Ovary (tissue), 1 donor: Measurements from ENCODE around the gene KCNQ5.

Experiments used
- EP300 ChIP-seq: sonication (generic); formaldehyde crosslinking; IDR thresholded peaks from one replicate; pipeline ENCODE4 v1.6.1; 2017; ENCODE audit warnings: antibody characterized with exemption
- POLR2A ChIP-seq: fragments of 450-650 bp; IDR thresholded peaks from one replicate; pipeline ENCODE4 v1.6.1; 2017; ENCODE audit warnings: antibody characterized with exemption, mild to moderate bottlenecking, moderate library complexity

DNA sequence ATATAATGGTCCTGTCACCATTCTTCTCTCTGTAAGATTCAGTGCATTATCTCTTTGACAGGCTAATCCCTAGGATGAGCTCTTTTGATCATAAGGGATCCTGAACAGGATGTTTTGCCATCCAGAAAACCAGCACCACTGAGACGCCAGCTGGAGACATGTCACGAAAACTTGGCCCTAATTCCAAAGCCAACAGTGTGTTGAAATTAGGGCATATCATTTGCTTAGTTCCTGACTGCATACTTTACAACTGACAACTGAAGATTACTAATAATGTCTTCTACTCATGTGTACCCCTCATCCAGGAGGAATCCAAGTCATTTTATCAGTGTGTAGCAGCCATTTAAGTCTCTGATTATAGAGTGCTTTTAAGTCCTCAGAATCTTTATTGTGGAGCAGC lies 243.6 kb downstream of the KCNQ5 start:
- TF ChIP-seq POLR2A (no peak), EP300 (no peak)
